HG03521 (cell line): Measurements from ENCODE around the gene CRIP1.

Experiments
- ATAC-seq: cut with Tn5 transposase; IDR thresholded peaks from one replicate; pipeline ENCODE4 v1.9.1; 2021; ENCODE audit warnings: mild to moderate bottlenecking, moderate library complexity; ENCODE audit not compliant: unreplicated experiment

The CRIP1 gene

GRCh38 chr14:105450864-105451720 is 35.6 kb upstream of the CRIP1 start:
- no peak for ATAC-seq

GRCh38 chr14:105452963-105453362 is 33.7 kb upstream of the CRIP1 start:
- ATAC-seq = no peak

GRCh38 chr14:105453847-105454246 is 32.8 kb upstream of the CRIP1 start:
- ATAC-seq = no peak

GRCh38 chr14:105455086-105455640 is 31.5 kb upstream of the CRIP1 start:
- ATAC-seq = no peak

GRCh38 chr14:105455766-105456660 is 30.7 kb upstream of the CRIP1 start:
- no peak for ATAC-seq

GRCh38 chr14:105456736-105457617 is 29.7 kb upstream of the CRIP1 start:
- no peak for ATAC-seq

- ATAC-seq = no peak
Observed at GRCh38 chr14:105458010-105458409, 28.7 kb upstream of the CRIP1 start.

GRCh38 chr14:105458571-105458970 is 28.1 kb upstream of the CRIP1 start:
- ATAC-seq = no peak

GRCh38 chr14:105460116-105460515 is 26.6 kb upstream of the CRIP1 start:
- ATAC-seq = no peak

- ATAC-seq = no peak
Observed at GRCh38 chr14:105460616-105461015, 26.1 kb upstream of the CRIP1 start.

GRCh38 chr14:105461903-105462302 is 24.8 kb upstream of the CRIP1 start:
- ATAC-seq = no peak

- ATAC-seq = no peak
Observed at GRCh38 chr14:105464501-105464900, 22.2 kb upstream of the CRIP1 start.

GRCh38 chr14:105465209-105466031 is 21.3 kb upstream of the CRIP1 start:
- no peak for ATAC-seq

- ATAC-seq = no peak
Observed at GRCh38 chr14:105466531-105467248, 20.0 kb upstream of the CRIP1 start.

GRCh38 chr14:105467249-105467941 is 19.3 kb upstream of the CRIP1 start:
- no peak for ATAC-seq

- no peak for ATAC-seq
Observed at GRCh38 chr14:105467942-105468471, 18.7 kb upstream of the CRIP1 start.

GRCh38 chr14:105468621-105469241 is 18.0 kb upstream of the CRIP1 start:
- ATAC-seq = no peak
